Measurements from ENCODE around the gene MOGAT1. TPM values are rescaled to one million over a fixed set of nuclear protein-coding genes. Genes with fewer than 3 reads are reported as not detected.

MOGAT1 gene
- total RNA-seq, 1 donor from 2014 or later, result not detected

GRCh38 chr2:222756362-222756831, 84.9 kb downstream of the MOGAT1 start:
- Histone ChIP-seq H3K36me3 (ENCODE audit: control insufficient read depth, insufficient read depth, low read length) (no peaks in the 10 kb centered on the region), H3K27me3 (ENCODE audit: control insufficient read depth, insufficient read depth, low read length) (no peaks in the 10 kb centered on the region), H3K4me3 (ENCODE audit: low read depth, low read length) (no peak overlapping the region)
- no peak for TF ChIP-seq CTCF (IDR thresholded peaks at IDR 0.05; ENCODE audit: insufficient read depth, low read length, poor library complexity, severe bottlenecking)
- no peak for DNase-seq (ENCODE audit: low read depth)

- Histone ChIP-seq H3K27me3 (ENCODE audit: control insufficient read depth, insufficient read depth, low read length) (no peaks in the 10 kb centered on the region), H3K36me3 (ENCODE audit: control insufficient read depth, insufficient read depth, low read length) (no peaks in the 10 kb centered on the region), H3K4me3 (ENCODE audit: low read depth, low read length) (no peak overlapping the region)
- DNase-seq (ENCODE audit: low read depth), result peak; percentile 63
- TF ChIP-seq CTCF (IDR thresholded peaks at IDR 0.05; ENCODE audit: insufficient read depth, low read length, poor library complexity, severe bottlenecking), result no peak
Observed at GRCh38 chr2:222756951-222757650, 85.6 kb downstream of the MOGAT1 start.

Other genes starting within 250 kb of the MOGAT1 start
- gene SGPP2, start 247.1 kb upstream of the MOGAT1 start, total RNA-seq, result 27.0 and 29.1 TPM in 2 replicates
- 20.0 and 23.8 TPM in 2 replicates for gene FARSB, start 15.6 kb upstream of the MOGAT1 start, total RNA-seq
- gene ACSL3, start 189.4 kb downstream of the MOGAT1 start, total RNA-seq, result 94.1 and 98.6 TPM in 2 replicates

All from kidney epithelial cell (primary cell).